Stimulated activated CD8-positive, alpha-beta memory T cell treated with anti-CD3 and anti-CD28 coated beads, Interleukin-12 subunit alpha, Interleukin-12 subunit beta, amount 100 ng/mL, for 4 hours (primary cell): Measurements from ENCODE around the gene TRAPPC6A.
"Not testable (repeated sequence)": the region's sequence is repeated elsewhere in the genome, so short reads cannot be mapped to it uniquely, and the experiment has no call there.

Experiments
- DNase-seq: peaks from one replicate; pipeline ENCODE4 v3.0.0-alpha.2; 2020; ENCODE audit warnings: low read depth

The TRAPPC6A gene

GRCh38 chr19:45130236-45130635, 47.8 kb downstream of the TRAPPC6A start:
- no peak for DNase-seq

GRCh38 chr19:45128806-45129205, 49.2 kb downstream of the TRAPPC6A start:
- no peak for DNase-seq

- no peak for DNase-seq
Observed at GRCh38 chr19:45128146-45128545, 49.9 kb downstream of the TRAPPC6A start.

GRCh38 chr19:45126654-45127053, 51.4 kb downstream of the TRAPPC6A start:
- DNase-seq = no peak

- peak; percentile 40 for DNase-seq
Observed at GRCh38 chr19:45125975-45126493, 52.0 kb downstream of the TRAPPC6A start.

GRCh38 chr19:45125360-45125759, 52.7 kb downstream of the TRAPPC6A start:
- DNase-seq = no peak

GRCh38 chr19:45124021-45124420, 54.0 kb downstream of the TRAPPC6A start:
- no peak for DNase-seq

- no peak for DNase-seq
Observed at GRCh38 chr19:45123440-45123850, 54.6 kb downstream of the TRAPPC6A start.

- DNase-seq = no peak
Observed at GRCh38 chr19:45122832-45123231, 55.2 kb downstream of the TRAPPC6A start.

GRCh38 chr19:45121827-45122345, 56.2 kb downstream of the TRAPPC6A start:
- DNase-seq = no peak

GRCh38 chr19:45119582-45119981, 58.5 kb downstream of the TRAPPC6A start:
- DNase-seq = no peak

- DNase-seq = not testable (repeated sequence)
Observed at GRCh38 chr19:45118591-45119355, 59.3 kb downstream of the TRAPPC6A start.

GRCh38 chr19:45118106-45118505, 59.9 kb downstream of the TRAPPC6A start:
- DNase-seq = no peak

- DNase-seq = no peak
Observed at GRCh38 chr19:45117671-45118070, 60.4 kb downstream of the TRAPPC6A start.

- peak; percentile 41 for DNase-seq
Observed at GRCh38 chr19:45117167-45117594, 60.9 kb downstream of the TRAPPC6A start.

GRCh38 chr19:45115809-45116615, 62.0 kb downstream of the TRAPPC6A start:
- no peak for DNase-seq

- no peak for DNase-seq
Observed at GRCh38 chr19:45114116-45114515, 63.9 kb downstream of the TRAPPC6A start.

- DNase-seq = no peak
Observed at GRCh38 chr19:45113628-45114027, 64.4 kb downstream of the TRAPPC6A start.
